ENCODE data around the gene MTA3.

Gene MTA3

GRCh38 chr2:42792583-42793333 is 224.3 kb downstream of the MTA3 start, which contains the start of gene HAAO:
Gene HAAO (minus strand): TSS chr2:42792583. CDS start chr2:42792536, 47 bp downstream.
- TF ChIP-seq CTCF (IDR thresholded peaks at IDR 0.05; ENCODE audit: control extremely low read depth, extremely low read depth, low read depth, missing control alignments) = peak; percentile 16
- ChIA-PET POLR2A (interaction anchor here (0.5 to 1.7 kb wide), 2 partner anchors 18 to 167 kb away, joined by 8 to 9 read pairs; no protein-coding TSS in a partner anchor), CTCF (interaction anchor here (1.1 to 7.0 kb wide), 4 partner anchors 8 to 18 kb away, joined by 3 to 59 read pairs (median 8); no protein-coding TSS in a partner anchor)
- DNase-seq (ENCODE audit: extremely low spot score) = peak; percentile 69

GRCh38 chr2:42793334-42794270 is 225.2 kb downstream of the MTA3 start:
- POLR2A ChIA-PET = interaction anchor here (0.6 to 1.7 kb wide), 2 partner anchors 17 to 71 kb away, joined by 4 to 9 read pairs; no protein-coding TSS in a partner anchor
- no peak for DNase-seq (ENCODE audit: extremely low spot score)

GRCh38 chr2:42794271-42795046 is 226.0 kb downstream of the MTA3 start:
- peak; percentile 15 for TF ChIP-seq CTCF (IDR thresholded peaks at IDR 0.05; ENCODE audit: control extremely low read depth, extremely low read depth, low read depth, missing control alignments)
- POLR2A ChIA-PET = interaction anchor here (0.6 to 2.7 kb wide), 2 partner anchors 16 to 72 kb away, joined by 4 to 29 read pairs; no protein-coding TSS in a partner anchor
- CTCF ChIA-PET = interaction anchor here (0.6 to 7.0 kb wide), 13 partner anchors 11 to 69 kb away, joined by 3 to 59 read pairs (median 4); no protein-coding TSS in a partner anchor
- no peak for DNase-seq (ENCODE audit: extremely low spot score)

More at GRCh38 chr2:42793334-42794270, 225.2 kb downstream of the MTA3 start:
- no peak for TF ChIP-seq CTCF (IDR thresholded peaks at IDR 0.05; ENCODE audit: control extremely low read depth, extremely low read depth, low read depth, missing control alignments)
- CTCF ChIA-PET = interaction anchor here (0.6 to 7.0 kb wide), 13 partner anchors 11 to 68 kb away, joined by 3 to 59 read pairs (median 4); no protein-coding TSS in a partner anchor

GRCh38 chr2:42795275-42795674 is 226.8 kb downstream of the MTA3 start:
- ChIA-PET POLR2A (interaction anchor here (2.7 kb wide), 1 partner anchor 15 kb away, joined by 29 read pairs; no protein-coding TSS in a partner anchor), CTCF (interaction anchor here (0.8 to 7.0 kb wide), 10 partner anchors 10 to 65 kb away, joined by 3 to 59 read pairs (median 4); no protein-coding TSS in a partner anchor)
- no peak for TF ChIP-seq CTCF (IDR thresholded peaks at IDR 0.05; ENCODE audit: control extremely low read depth, extremely low read depth, low read depth, missing control alignments)
- DNase-seq (ENCODE audit: extremely low spot score) = no peak

- CTCF ChIA-PET = interaction anchor here (0.7 to 7.0 kb wide), 7 partner anchors 9 to 45 kb away, joined by 3 to 59 read pairs (median 3); no protein-coding TSS in a partner anchor
- TF ChIP-seq CTCF (IDR thresholded peaks at IDR 0.05; ENCODE audit: control extremely low read depth, extremely low read depth, low read depth, missing control alignments) = no peak
- no peak for DNase-seq (ENCODE audit: extremely low spot score)
- POLR2A ChIA-PET = interaction anchor here (1.0 to 2.7 kb wide), 2 partner anchors 8 to 15 kb away, joined by 3 to 29 read pairs; no protein-coding TSS in a partner anchor
These were observed 227.4 kb downstream of the MTA3 start for GRCh38 chr2:42795841-42796301.

All from GM10248 (cell line).